HG02885 (cell line): ENCODE data around the gene CCNY.
"Not testable (repeated sequence)": the region's sequence is repeated elsewhere in the genome, so short reads cannot be mapped to it uniquely, and the experiment has no call there.

Experiments
- ATAC-seq: cut with Tn5 transposase; IDR thresholded peaks from one replicate; pipeline ENCODE4 v1.9.1; 2021; ENCODE audit warnings: mild to moderate bottlenecking; ENCODE audit not compliant: unreplicated experiment, poor library complexity

CCNY gene

DNA sequence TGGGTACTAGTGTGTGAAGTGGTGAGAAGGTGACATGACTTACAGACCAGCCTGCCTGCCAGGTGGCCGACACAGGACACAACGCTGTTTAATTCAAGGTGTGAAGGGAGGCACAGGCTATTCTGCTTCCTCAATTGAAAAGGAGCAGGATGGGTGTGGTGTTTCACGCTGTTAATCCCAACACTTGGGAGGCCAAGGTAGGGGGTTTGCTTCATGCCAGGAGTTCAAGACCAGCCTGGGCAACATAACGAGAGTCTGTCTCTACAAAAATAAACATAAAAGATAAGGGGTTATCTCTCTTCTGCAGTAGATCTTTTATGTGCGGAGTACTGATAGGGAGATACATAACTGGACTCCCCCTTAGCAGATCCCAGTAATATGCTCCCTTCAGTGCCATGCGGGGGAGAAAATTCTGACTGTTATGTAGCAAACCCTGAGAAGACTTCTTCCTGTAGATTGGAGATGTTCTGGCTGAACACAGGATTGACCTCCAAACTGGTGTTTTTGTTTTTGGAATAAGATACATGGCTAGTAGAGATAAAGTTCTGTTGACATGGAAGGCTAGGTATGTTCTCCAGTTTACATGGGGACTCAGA is 63.2 kb downstream of the CCNY start:
- no peak for ATAC-seq

DNA sequence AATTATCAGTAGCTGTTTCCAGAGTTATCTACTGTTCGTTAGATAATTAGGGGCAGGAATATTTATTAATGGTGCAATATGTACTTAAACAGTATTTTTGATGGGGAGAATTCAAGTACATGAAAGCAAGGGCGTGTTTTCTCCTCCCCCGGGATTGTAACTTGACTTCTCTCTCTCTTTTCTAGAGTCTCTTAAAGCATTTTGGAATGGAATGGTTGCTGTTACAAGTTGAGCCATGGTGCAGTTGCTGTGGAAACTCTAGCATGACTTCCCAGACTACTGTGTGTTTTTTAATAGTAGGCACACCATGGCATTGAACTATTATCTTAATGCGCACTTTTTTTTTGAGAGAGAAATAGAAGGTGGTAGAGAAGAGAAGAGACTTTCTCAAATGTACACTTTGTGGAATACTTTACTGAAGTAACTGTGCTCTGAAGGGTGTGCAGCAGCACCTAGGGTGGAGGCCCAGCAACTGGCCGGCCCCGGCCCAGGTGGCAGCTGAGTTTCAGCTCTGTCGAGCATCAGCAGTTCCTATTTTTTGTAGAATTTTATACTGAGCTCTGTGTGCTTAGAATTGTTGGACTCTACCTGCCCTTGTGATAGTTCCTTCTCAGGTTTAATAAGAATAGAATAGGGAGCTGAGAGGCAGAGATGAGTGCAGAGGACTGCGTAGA is 64.4 kb downstream of the CCNY start:
- ATAC-seq: no peak

DNA sequence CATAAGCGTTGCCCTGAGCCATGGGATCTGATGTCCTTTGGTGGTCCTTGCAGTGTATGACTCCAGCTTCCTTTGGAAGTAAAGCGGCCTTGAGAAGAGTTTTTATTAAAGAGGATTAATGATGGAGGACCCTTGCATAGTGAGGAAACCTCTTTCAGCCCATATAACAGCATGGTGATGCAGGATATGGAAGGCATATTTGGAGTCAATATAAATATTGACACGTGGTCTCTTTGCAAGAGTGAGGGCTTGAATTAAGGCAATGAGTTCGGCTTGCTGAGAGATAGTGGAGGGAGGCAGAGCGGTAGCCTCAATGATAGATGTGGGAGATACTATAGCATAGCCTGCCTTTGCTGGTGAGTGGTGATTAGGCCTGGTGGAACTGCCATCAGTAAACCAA is 67.2 kb downstream of the CCNY start:
- ATAC-seq: not testable (repeated sequence)

DNA sequence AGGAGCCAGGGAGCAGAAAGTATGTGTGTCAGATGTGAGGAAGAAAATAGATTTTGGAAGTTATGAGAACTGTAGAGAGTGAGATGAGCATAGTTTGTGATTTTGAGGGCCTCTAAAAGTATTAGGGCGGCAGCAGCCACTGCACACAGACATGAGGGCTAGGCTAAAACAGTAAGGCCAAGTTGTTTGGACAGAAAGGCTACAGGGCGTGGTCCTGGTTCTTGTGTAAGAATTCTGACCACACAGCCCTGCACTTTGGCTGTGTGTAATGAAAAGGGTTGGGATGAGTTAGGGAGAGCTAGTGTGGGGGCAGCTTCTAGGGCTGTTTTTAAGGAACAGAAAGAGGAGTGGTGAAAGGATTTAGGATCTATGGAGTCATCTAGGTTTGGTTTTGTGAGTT is 67.8 kb downstream of the CCNY start:
- ATAC-seq: not testable (repeated sequence)

DNA sequence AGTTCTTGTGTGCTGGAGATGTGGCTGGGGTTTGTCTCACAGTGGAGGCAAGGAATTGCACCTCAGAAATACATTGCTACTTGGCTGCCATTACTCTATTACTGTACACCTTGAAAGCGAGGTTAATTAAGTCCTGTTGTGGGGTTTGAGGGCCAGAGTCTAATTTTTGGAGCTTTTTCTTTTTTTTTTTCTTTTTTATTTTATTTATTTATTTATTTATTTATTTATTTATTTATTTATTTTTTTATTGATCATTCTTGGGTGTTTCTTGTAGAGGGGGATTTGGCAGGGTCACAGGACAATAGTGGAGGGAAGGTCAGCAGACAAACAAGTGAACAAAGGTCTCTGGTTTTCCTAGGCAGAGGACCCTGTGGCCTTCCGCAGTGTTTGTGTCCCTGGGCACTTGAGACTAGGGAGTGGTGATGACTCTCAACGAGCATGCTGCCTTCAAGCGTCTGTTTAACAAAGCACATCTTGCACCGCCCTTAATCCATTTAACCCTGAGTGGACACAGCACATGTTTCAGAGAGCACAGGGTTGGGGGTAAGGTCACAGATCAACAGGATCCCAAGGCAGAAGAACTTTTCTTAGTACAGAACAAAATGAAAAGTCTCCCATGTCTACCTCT is 69.8 kb downstream of the CCNY start:
- ATAC-seq: not testable (repeated sequence)

DNA sequence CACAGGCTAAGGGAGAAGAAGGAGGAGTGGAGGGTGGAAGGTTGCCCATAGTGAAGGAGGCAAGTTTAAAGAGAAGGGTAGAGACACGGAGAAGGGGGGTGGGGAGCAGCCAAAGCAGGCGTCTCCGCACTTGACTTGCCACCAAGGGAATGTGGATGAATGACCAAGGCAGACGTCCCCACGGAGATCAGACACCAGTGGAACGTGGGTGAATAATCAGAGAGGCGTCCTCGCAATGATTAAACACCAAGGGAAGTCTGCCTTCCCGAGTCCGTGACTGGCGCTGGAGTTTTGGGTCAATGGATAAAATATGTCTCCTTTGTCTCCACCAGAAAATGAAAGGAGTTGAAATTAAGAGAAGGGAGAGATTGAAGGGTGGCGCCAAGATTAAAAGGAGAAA is 71.4 kb downstream of the CCNY start:
- not testable (repeated sequence) for ATAC-seq

DNA sequence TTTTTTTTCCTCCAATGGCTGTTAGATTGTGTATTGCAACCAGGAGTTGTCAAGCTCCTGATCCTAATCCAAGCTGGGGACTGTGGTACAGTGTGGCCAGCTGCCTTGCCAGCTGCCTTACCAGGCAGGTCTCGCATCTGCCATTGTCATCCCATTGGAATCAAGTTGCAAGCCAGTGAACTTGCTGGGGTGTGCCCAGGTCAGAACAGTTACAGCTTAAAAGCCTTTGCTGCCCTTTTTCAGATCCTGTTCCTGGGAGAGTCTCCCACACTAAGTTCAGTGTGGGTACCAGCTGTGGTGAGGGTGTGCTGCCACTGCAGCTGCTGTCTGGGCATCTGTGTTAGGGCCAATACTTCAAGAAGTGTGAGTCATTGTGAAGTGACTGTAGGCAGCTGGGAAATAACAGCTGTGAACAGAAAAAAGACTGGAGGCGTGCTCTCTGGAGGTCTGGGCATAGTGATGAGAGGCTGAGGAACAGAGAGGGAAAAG is 72.8 kb downstream of the CCNY start:
- no peak for ATAC-seq

DNA sequence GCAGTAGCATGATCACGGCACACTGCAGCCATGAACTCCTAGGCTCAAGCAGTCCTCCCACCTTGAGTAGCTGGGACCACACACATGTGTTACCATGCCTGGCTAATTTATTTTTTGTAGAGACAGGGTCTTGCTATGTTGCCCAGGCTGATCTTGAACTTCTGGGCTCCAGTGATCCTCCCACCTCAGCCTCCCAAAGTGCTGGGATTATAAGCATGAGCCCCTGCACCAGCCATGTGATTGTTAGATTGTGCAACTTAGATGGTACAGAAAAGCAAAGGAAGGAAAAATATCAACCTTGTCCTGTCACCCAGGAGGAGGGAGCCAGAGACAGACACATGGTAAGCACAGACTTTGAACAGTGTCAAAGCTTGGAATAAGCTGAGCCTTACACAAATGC is 73.5 kb downstream of the CCNY start:
- ATAC-seq: no peak

DNA sequence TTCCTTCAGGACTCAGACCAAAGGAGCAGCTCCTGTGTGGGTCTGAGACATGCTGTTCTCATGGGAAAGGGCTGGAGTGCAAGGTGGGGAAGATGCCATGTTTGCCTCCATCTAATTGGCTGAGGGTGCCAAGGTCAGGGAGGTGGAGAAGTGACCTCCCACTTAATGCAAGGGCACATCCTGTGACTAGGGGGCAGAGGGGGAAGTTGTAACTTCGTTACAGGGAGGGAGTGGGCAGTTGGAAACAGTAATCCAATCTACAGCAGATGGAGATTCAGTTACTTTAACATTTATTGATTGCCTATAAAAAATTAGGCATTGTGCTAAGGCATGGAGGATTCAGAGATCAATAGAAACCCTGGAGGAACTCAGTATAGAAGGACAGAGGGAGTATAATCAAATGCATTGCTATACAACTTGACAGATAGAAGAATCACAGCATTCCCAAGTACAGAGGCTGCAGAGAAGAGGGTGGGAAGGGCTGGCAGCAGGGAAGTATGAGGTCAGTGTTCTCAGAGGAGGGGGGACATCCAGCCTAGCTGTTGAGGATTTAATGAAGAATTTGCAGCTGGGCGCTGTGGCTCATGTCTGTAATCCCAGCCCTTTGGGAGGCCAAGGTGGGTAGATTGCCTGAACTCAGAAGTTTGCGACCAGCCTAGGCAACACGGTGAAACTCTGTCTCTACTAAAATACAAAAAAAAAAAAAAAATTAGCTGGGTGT is 75.9 kb downstream of the CCNY start:
- ATAC-seq: no peak

DNA sequence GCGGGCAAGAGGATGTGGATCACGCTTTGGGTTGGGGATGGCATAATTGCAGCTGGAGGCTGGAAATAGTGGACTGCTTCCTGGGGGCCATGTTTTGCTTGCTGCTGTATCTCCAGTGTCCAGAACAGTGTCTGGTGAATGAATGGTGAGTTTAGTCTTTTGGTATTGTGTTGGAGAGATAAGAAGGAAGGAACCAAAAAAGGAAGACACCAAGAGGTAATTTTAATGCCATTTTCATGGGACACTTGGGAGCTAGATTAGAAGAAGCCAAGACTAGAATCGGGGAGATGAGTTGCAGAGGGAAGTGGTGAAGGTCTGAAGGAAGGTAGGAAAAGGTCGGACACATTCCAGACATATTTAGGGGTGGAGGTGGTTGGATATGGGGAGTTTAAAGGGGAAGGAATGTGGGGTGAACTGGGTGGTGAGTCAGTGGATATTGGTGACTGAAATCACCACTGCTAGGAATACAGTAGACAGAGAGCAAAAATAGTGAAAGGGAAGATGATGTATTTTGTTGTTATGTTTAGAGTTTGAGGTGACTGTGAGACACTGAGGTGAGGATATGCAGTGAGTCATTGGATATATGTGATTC is 76.7 kb downstream of the CCNY start:
- no peak for ATAC-seq

DNA sequence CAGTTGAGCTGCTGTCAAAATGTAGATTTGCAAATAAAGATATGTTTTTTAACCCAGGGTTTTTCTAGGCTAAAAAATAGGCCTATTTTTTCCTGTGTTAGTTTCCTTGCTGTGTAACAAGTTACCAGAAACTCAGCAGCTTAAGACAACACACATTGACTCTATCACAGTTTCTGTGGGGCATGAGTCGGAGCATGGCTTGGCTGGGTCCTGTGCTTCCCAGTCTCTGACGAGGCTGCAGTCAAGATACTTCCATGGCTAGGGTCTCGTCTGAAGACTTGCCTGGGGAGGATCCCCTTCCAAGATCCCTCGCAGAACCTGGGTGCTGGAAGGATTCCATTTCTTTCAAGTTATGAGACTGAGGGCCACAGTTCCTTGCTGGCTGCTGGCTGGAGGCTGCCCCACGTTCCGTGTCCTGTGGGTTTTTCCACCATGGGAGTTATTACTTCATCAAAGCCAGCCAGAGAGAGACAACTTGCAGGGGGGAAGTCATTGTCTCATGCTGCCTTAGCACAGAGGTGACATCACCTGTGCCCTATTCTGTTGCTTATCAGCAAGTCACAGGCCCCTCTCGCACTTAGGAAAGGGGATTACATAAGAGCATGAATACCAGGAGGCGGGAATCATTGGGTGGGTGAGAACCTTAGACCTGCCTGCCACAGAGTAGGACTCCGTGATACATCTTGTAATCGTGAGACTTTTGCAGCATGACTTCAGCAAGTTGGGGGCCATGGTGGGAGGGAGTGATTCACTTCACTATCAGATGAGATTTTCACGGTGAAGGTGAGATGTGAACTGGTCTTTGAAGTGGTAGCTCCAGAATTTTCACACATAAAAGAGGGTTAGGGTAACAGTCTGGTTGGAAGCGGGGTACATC is 77.9 kb downstream of the CCNY start:
- no peak for ATAC-seq

DNA sequence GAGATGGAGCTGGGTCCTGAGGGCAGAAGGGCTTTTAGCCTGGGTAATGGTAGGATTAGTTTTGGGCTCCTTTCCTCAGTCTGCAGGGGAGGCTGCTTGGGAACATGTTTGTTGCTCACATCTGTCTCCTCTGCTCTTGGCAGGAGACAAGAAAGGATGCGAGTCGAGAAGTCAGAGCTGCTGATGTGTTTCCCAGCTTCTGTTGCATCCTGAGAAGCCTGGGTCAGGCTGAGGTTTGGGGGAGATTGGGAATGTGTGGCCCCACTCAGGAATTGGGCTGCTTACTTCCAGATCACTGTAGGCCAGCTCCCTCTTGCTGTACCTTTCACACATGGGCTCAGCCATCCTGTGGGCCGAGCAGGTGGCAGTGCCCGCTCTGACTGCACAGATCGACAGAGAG is 79.2 kb downstream of the CCNY start:
- no peak for ATAC-seq

DNA sequence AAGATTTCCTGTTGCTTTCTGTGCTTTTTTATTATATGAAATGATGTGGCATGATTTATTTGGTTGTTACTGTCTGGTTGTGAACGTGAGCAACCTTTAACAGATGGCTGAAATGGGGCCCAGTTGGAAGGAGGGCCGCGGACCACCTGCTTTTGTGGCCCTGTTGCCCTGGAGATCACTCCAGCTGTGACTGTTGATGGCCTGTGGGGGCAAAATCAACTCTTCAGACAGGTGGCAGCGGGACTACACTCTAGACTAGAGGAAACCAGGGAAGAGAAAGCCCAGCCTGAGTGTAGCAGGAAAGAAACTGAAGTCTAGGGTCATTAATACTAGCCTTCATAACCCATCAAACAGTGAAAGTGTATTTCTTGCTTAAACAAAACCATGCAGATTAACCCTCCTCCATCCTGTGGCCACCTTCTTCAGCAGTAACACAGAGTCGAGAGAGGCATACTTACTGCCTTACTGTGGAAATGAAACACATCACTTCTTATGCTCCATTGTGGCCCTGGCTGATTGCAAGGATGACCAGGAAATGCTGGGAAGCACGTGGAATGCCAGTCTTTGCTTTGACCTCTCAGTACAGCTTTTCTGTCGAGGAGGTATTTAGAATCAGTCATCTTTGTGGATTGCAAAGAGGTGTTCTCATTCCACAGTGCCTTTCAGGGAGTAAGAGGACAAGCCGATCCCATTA is 80.5 kb downstream of the CCNY start:
- ATAC-seq: no peak

DNA sequence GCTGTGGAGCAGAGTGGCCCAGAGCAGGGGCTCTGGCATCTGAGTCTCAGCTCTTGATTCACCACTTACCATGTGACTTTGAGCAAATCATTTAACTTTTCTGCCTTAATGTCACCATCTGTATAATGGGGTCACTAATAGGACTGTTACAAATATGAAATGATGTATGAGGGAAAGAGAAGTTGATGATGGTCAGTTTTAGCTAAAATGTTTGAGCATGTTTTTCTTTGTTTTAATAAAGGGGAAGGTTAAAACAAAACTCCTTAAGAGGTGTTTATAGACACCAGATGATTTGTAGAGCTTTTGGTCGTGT is 81.0 kb downstream of the CCNY start:
- no peak for ATAC-seq

DNA sequence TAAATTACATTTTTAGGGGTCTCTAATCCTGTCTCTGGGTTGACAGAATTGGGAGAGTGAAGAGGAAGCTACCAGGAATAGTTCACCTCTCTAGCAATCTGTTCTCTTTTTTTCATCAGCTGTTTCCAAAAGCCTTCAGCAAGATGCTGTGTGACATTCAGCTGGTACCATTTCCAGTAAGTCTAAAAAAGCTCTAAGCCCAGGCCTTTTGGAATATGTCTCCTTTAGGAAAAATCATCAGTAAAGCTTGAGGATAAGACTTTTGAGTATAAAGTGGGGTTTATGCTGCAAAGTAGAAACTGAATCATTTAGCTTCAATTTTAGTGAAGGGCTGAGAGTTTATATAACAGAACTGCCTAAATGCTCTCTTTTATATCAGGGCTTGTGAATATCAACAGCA is 81.5 kb downstream of the CCNY start:
- ATAC-seq: no peak

DNA sequence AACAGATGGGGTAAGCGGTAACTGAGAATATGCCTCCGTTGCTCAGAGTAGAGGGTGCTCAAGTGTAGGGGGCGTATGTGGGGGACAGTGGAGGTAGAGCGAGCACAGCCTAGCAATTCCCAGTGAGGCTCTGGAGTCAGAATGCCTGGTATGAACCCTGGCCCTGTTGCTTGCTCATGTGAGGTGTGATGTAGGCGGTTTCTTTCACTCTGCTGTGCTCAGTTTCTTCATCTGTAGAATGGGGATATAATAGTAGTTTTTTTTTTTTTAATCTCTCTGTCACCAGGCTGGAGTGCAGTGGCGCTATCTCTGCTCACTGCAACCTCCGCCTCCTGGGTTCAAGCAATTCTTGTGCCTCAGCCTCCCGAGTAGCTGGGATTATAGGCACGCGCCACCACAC is 82.3 kb downstream of the CCNY start:
- not testable (repeated sequence) for ATAC-seq

DNA sequence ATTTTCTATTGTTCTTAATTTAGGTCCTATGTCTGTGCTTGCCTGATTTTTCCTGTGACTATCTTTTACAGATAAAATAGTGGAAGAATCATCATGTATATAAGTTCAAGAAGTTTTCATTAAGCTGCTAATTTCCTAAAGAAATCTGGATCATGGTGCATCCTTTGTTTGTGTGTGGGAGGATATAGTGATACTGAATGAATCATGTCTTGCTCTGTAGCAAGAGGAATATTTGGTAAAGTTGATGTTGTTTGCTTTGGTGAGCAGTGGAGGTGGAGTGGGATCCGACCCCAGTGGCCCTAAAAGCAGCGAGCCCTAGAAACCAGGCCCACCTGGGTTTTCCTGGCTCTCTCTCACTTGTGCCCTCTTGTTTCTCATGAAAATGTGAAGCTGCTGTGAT is 83.7 kb downstream of the CCNY start:
- ATAC-seq: no peak

DNA sequence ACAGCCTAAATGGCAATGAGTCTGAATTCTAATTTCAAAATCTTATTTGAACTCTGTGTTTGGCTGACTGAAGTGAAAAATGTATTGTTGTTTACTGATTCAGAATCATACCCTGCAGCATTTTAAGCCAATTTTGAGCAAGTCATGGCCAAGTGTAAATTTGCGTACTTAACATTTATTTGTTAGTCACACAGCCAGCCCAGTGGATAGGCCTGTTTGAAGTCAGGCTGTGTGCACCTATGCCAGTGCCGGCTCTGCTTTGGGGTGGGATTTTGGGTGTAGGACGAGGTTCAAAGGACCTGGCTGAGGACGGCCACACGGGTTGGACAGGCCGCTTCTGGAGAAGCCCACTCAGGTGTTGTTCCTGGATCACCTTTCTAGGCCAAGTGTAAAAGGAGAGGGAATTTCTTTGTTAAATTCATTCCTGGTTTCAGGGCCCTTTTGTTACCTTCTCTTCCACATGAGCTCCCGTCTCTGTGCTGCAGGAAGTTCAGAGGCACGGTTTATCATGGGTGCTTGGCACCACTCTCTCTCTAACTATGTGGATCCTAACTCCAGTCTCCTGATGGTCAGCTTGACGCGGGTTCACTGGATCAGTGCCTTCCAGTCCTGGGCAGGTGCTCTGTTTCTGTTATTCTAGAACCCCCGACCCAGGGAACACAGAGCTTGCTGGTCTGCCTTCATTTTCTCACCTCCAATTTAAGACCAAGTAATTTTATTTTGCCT is 84.7 kb downstream of the CCNY start:
- ATAC-seq: no peak
